Muscle of back (tissue), 11 donors: ENCODE data around the gene RAI1. TPM values are rescaled to one million over a fixed set of nuclear protein-coding genes. Genes with fewer than 3 reads are reported as not detected.

ENCODE experiments used
- DNase-seq, 3 donors: peaks; one replicate each; pipeline versions ENCODE4 v3.0.0 to v3.0.0-alpha.2; 2013
- polyA plus RNA-seq, 10 donors: library from polyadenylated mRNA; unstranded; fragments of 120-200 nt; gene quantifications; one replicate each; pipeline ENCODE4 v1.2.1, GENCODE V29; 2013; ENCODE audit not compliant: insufficient read length in 10 of 10

RAI1 gene
- polyA plus RNA-seq, 10 donors: 12.5 to 23.4 (median 16.7) TPM

- DNase-seq: peak in 1 of 3 donors; percentile 63
Observed at GRCh38 chr17:17745476-17746455, 64.5 kb downstream of the RAI1 start.

- DNase-seq: no peak
Observed at GRCh38 chr17:17748179-17748578, 66.9 kb downstream of the RAI1 start.

GRCh38 chr17:17748604-17749003 lies 67.3 kb downstream of the RAI1 start:
- no peak for DNase-seq

GRCh38 chr17:17749025-17749772 lies 67.9 kb downstream of the RAI1 start:
- no peak for DNase-seq

- DNase-seq: peak in 2 of 3 donors; percentile 62 to 80
Observed at GRCh38 chr17:17749921-17750320, 68.7 kb downstream of the RAI1 start.

GRCh38 chr17:17750881-17751280 lies 69.6 kb downstream of the RAI1 start:
- no peak for DNase-seq

- no peak for DNase-seq
Observed at GRCh38 chr17:17751489-17752088, 70.3 kb downstream of the RAI1 start.

- peak; percentile 91 to 94 (median 93) for DNase-seq
Observed at GRCh38 chr17:17752089-17752820, 71.0 kb downstream of the RAI1 start.

GRCh38 chr17:17752821-17753321 lies 71.6 kb downstream of the RAI1 start:
- no peak for DNase-seq

GRCh38 chr17:17754719-17755686 lies 73.7 kb downstream of the RAI1 start:
- DNase-seq: no peak

GRCh38 chr17:17755715-17756114 lies 74.5 kb downstream of the RAI1 start:
- no peak for DNase-seq

- DNase-seq: no peak
Observed at GRCh38 chr17:17757391-17757791, 76.1 kb downstream of the RAI1 start.

- DNase-seq: no peak
Observed at GRCh38 chr17:17757956-17758845, 76.9 kb downstream of the RAI1 start.

- no peak for DNase-seq
Observed at GRCh38 chr17:17758941-17759563, 77.8 kb downstream of the RAI1 start.

- DNase-seq: no peak
Observed at GRCh38 chr17:17760350-17760749, 79.1 kb downstream of the RAI1 start.

- no peak for DNase-seq
Observed at GRCh38 chr17:17760872-17761550, 79.8 kb downstream of the RAI1 start.

- no peak for DNase-seq
Observed at GRCh38 chr17:17761894-17762743, 80.9 kb downstream of the RAI1 start.
